Transverse colon (tissue), 4 donors: Measurements from ENCODE around the gene IGLL5.
"Not testable (repeated sequence)": the region's sequence is repeated elsewhere in the genome, so short reads cannot be mapped to it uniquely, and the experiment has no call there.

Experiments
- CTCF ChIP-seq, 5 experiments: fragments of 200-600 bp in 3 of 5; fragments of 450-650 bp in 2 of 5; sonication (generic) in 3 of 5; IDR thresholded peaks; 1 replicate in 2 of 5; 2 replicates in 3 of 5; pipeline ENCODE4 v1.5.1; 2016 to 2017; ENCODE audit warnings: antibody characterized with exemption in 5 of 5, inconsistent platforms in 3 of 5, mild to moderate bottlenecking in 2 of 5, moderate library complexity in 1 of 5
- EP300 ChIP-seq: sonication (generic); formaldehyde crosslinking; IDR thresholded peaks from one replicate; pipeline ENCODE4 v1.6.1; 2017; ENCODE audit warnings: antibody characterized with exemption, low read depth
- POLR2A ChIP-seq: fragments of 450-650 bp; IDR thresholded peaks from one replicate; pipeline ENCODE4 v1.6.1; 2016; ENCODE audit warnings: antibody characterized with exemption, mild to moderate bottlenecking, moderate library complexity
- POLR2AphosphoS5 ChIP-seq, 3 donors: sonication (generic); formaldehyde crosslinking; IDR thresholded peaks; one replicate each; pipeline ENCODE4 v1.6.1; 2016; ENCODE audit warnings: antibody characterized with exemption in 3 of 3

DNA sequence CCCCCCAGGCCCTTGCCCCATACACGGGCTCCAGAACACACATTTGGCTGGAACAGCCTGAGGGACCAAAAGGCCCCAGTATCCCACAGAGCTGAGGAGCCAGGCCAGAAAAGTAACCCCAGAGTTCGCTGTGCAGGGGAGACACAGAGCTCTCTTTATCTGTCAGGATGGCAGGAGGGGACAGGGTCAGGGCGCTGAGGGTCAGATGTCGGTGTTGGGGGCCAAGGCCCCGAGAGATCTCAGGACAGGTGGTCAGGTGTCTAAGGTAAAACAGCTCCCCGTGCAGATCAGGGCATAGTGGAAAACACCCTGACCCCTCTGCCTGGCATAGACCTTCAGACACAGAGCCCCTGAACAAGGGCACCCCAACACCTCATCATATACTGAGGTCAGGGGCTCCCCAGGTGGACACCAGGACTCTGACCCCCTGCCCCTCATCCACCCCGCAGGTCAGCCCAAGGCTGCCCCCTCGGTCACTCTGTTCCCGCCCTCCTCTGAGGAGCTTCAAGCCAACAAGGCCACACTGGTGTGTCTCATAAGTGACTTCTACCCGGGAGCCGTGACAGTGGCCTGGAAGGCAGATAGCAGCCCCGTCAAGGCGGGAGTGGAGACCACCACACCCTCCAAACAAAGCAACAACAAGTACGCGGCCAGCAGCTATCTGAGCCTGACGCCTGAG is 13.1 kb downstream of the IGLL5 start:
- not testable (repeated sequence) for TF ChIP-seq POLR2A; CTCF (IDR thresholded peaks at IDR 0.05); POLR2AphosphoS5 (IDR thresholded peaks at IDR 0.05); EP300
